ENCODE data around the gene PHTF2. TPM values are rescaled to one million over a fixed set of nuclear protein-coding genes. Genes with fewer than 3 reads are reported as not detected.

Gene PHTF2
- polyA plus RNA-seq, 1 donor (not counting 4 experiments of a cell fraction or from before 2014, with no cell fraction given), result 24.1 TPM

DNA sequence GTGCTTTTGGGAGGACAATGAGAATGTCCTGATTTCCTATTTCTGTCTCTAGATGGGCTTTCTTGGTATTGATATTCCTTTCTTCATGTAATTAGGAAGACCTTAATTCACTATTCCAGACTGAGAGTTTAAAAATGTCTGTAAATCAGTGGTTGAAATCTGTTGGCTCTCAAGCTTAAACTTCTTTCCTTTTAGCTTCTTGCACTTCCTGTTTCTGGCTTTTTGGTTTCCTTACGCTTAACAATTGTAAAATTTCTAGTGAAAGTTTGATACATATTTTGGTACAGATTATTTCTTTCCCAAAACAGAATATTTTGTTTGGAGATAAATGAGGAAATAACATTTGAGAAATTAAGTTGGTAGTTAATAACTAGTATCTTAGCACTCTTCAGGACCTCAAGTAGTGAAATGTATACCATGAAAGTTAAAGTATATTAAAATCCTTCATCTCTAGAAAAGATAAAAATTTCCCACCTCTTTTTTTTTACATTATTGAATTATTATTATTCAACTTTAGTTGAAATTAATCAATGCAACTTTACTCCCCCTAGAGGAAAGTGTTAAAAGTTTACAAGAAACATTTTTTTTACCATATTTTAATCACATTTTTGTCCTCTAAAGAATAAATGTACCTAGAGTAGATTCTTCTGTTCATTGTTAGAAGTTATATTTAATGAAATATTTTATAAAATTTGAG is 137.2 kb downstream of the PHTF2 start:
- no peaks in the 10 kb centered on the region for H3K79me2 ChIP-seq (ENCODE audit: control insufficient read depth, insufficient read depth, low read length)
- TF ChIP-seq, protein P1, sequence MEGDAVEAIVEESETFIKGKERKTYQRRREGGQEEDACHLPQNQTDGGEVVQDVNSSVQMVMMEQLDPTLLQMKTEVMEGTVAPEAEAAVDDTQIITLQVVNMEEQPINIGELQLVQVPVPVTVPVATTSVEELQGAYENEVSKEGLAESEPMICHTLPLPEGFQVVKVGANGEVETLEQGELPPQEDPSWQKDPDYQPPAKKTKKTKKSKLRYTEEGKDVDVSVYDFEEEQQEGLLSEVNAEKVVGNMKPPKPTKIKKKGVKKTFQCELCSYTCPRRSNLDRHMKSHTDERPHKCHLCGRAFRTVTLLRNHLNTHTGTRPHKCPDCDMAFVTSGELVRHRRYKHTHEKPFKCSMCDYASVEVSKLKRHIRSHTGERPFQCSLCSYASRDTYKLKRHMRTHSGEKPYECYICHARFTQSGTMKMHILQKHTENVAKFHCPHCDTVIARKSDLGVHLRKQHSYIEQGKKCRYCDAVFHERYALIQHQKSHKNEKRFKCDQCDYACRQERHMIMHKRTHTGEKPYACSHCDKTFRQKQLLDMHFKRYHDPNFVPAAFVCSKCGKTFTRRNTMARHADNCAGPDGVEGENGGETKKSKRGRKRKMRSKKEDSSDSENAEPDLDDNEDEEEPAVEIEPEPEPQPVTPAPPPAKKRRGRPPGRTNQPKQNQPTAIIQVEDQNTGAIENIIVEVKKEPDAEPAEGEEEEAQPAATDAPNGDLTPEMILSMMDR (optimal IDR thresholded peaks at IDR 0.05 in 1 of 3, IDR thresholded peaks at IDR 0.05 in 1 of 3, conservative IDR thresholded peaks at IDR 0.05 in 1 of 3; ENCODE audit: extremely low read depth in 1 of 3, insufficient read depth in 2 of 3, low read length in 3 of 3), result no peak
- TF ChIP-seq EZH2 (IDR thresholded peaks at IDR 0.05; ENCODE audit: low read length), result no peak
- no peak overlapping the region for H2AFZ ChIP-seq (ENCODE audit: control insufficient read depth, low read length)
- H4K20me1 ChIP-seq (ENCODE audit: control insufficient read depth, extremely low read depth, insufficient read depth, low read length), result no peaks in the 10 kb centered on the region
- no peaks in the 10 kb centered on the region for H3K9me1 ChIP-seq (ENCODE audit: control insufficient read depth, extremely low read depth, insufficient read depth, low read length)
- H3K4me1 ChIP-seq (ENCODE audit: control insufficient read depth, extremely low read depth, insufficient read depth, low read length), result peaks cover 5% of the 10 kb centered on the region
- dilution Hi-C loops (cut with MboI; ENCODE audit: extremely low pct_ligation_motif_present, low sequenced_read_pairs), result no loop called here
- DNase-seq (ENCODE audit: low read depth, low spot score), result no peak
- H3K9ac ChIP-seq (ENCODE audit: control insufficient read depth, extremely low read depth, insufficient read depth, low read length), result no peak overlapping the region
- H3K4me3 ChIP-seq (ENCODE audit: control insufficient read depth in 2 of 3, extremely low read depth in 1 of 3, insufficient read depth in 2 of 3, low read depth in 1 of 3, low read length in 3 of 3), result no peak overlapping the region
- FAIRE-seq, result no peak
- H3K36me3 ChIP-seq (ENCODE audit: control insufficient read depth in 2 of 2, extremely low read depth in 1 of 2, insufficient read depth in 2 of 2, low read length in 2 of 2), result no peaks in the 10 kb centered on the region
- H3K9me3 ChIP-seq (ENCODE audit: control insufficient read depth, low read depth, low read length), result no peaks in the 10 kb centered on the region
- no peaks in the 10 kb centered on the region for H3K27me3 ChIP-seq (ENCODE audit: control insufficient read depth, extremely low read depth, insufficient read depth, low read length)
- no peak overlapping the region for H3K4me2 ChIP-seq (ENCODE audit: control insufficient read depth, extremely low read depth, insufficient read depth, low read depth, low read length)
- H3K27ac ChIP-seq (ENCODE audit: control insufficient read depth, insufficient read depth, low read length), result no peak overlapping the region

GRCh38 chr7:77940647-77941046 is 142.1 kb downstream of the PHTF2 start:
- Histone ChIP-seq H3K27me3 (ENCODE audit: control insufficient read depth, extremely low read depth, insufficient read depth, low read length) (no peaks in the 10 kb centered on the region), H3K9me1 (ENCODE audit: control insufficient read depth, extremely low read depth, insufficient read depth, low read length) (no peaks in the 10 kb centered on the region), H3K4me1 (ENCODE audit: control insufficient read depth, extremely low read depth, insufficient read depth, low read length) (no peaks in the 10 kb centered on the region), H2AFZ (ENCODE audit: control insufficient read depth, low read length) (no peak overlapping the region), H3K36me3 (ENCODE audit: control insufficient read depth in 2 of 2, extremely low read depth in 1 of 2, insufficient read depth in 2 of 2, low read length in 2 of 2) (no peaks in the 10 kb centered on the region), H3K4me2 (ENCODE audit: control insufficient read depth, extremely low read depth, insufficient read depth, low read depth, low read length) (no peak overlapping the region), H4K20me1 (ENCODE audit: control insufficient read depth, extremely low read depth, insufficient read depth, low read length) (no peaks in the 10 kb centered on the region), H3K4me3 (ENCODE audit: control insufficient read depth in 2 of 3, extremely low read depth in 1 of 3, insufficient read depth in 2 of 3, low read depth in 1 of 3, low read length in 3 of 3) (no peak overlapping the region), H3K79me2 (ENCODE audit: control insufficient read depth, insufficient read depth, low read length) (no peaks in the 10 kb centered on the region), H3K9me3 (ENCODE audit: control insufficient read depth, low read depth, low read length) (no peaks in the 10 kb centered on the region), H3K27ac (ENCODE audit: control insufficient read depth, insufficient read depth, low read length) (no peak overlapping the region), H3K9ac (ENCODE audit: control insufficient read depth, extremely low read depth, insufficient read depth, low read length) (no peak overlapping the region)
- no peak for DNase-seq (ENCODE audit: low read depth, low spot score)
- FAIRE-seq, result no peak
- dilution Hi-C loops (cut with MboI; ENCODE audit: extremely low pct_ligation_motif_present, low sequenced_read_pairs), result no loop called here
- TF ChIP-seq EZH2 (IDR thresholded peaks at IDR 0.05; ENCODE audit: low read length), result no peak
- TF ChIP-seq, protein P1 (optimal IDR thresholded peaks at IDR 0.05 in 1 of 3, IDR thresholded peaks at IDR 0.05 in 1 of 3, conservative IDR thresholded peaks at IDR 0.05 in 1 of 3; ENCODE audit: extremely low read depth in 1 of 3, insufficient read depth in 2 of 3, low read length in 3 of 3), result peak in 2 of 3 experiments; percentile 21 to 57
